Measurements from ENCODE around the gene MED23.

MED23 gene

GRCh38 chr6:131627724-131628682 lies at the start of gene MED23:
MED23 (minus strand) TSS chr6:131628242; CDS start chr6:131628049, 193 bp downstream.
- peak; percentile 90 to 98 (median 96) for DNase-seq
- intact Hi-C loops (cut with DNase I): no loop called here

- intact Hi-C loops (cut with DNase I): no loop called here
- no peak for DNase-seq
Measured at GRCh38 chr6:131673184-131673583, 45.1 kb upstream of the MED23 start.

GRCh38 chr6:131669891-131670290 lies 41.8 kb upstream of the MED23 start:
- no peak for DNase-seq
- intact Hi-C loops (cut with DNase I): no loop called here

GRCh38 chr6:131663578-131664165 lies 35.6 kb upstream of the MED23 start:
- intact Hi-C loops (cut with DNase I): no loop called here
- no peak for DNase-seq

GRCh38 chr6:131660195-131660594 lies 32.2 kb upstream of the MED23 start:
- DNase-seq: no peak
- intact Hi-C loops (cut with DNase I): no loop called here

- intact Hi-C loops (cut with DNase I): no loop called here
- no peak for DNase-seq
Measured at GRCh38 chr6:131658287-131658686, 30.2 kb upstream of the MED23 start.

GRCh38 chr6:131657630-131658111 lies 29.6 kb upstream of the MED23 start:
- intact Hi-C loops (cut with DNase I): no loop called here
- no peak for DNase-seq

GRCh38 chr6:131657222-131657621 lies 29.2 kb upstream of the MED23 start:
- intact Hi-C loops (cut with DNase I): no loop called here

GRCh38 chr6:131656667-131657066 lies 28.6 kb upstream of the MED23 start:
- intact Hi-C loops (cut with DNase I): no loop called here

More at GRCh38 chr6:131657222-131657621, 29.2 kb upstream of the MED23 start:
- no peak for DNase-seq

GRCh38 chr6:131655951-131656350 lies 27.9 kb upstream of the MED23 start:
- DNase-seq: no peak
- intact Hi-C loops (cut with DNase I): no loop called here

More at GRCh38 chr6:131656667-131657066, 28.6 kb upstream of the MED23 start:
- no peak for DNase-seq

GRCh38 chr6:131655387-131655786 lies 27.3 kb upstream of the MED23 start:
- no peak for DNase-seq
- intact Hi-C loops (cut with DNase I): no loop called here

GRCh38 chr6:131654326-131654725 lies 26.3 kb upstream of the MED23 start:
- intact Hi-C loops (cut with DNase I): no loop called here
- DNase-seq: no peak

- intact Hi-C loops (cut with DNase I): no loop called here
- no peak for DNase-seq
Measured at GRCh38 chr6:131652472-131652871, 24.4 kb upstream of the MED23 start.

- intact Hi-C loops (cut with DNase I): no loop called here
- DNase-seq: no peak
Measured at GRCh38 chr6:131651782-131652181, 23.7 kb upstream of the MED23 start.

GRCh38 chr6:131646249-131646670 lies 18.2 kb upstream of the MED23 start:
- DNase-seq: no peak
- intact Hi-C loops (cut with DNase I): no loop called here

- intact Hi-C loops (cut with DNase I): no loop called here
- no peak for DNase-seq
Measured at GRCh38 chr6:131645846-131646245, 17.8 kb upstream of the MED23 start.

- no peak for DNase-seq
- intact Hi-C loops (cut with DNase I): no loop called here
Measured at GRCh38 chr6:131644921-131645320, 16.9 kb upstream of the MED23 start.

- DNase-seq: no peak
- intact Hi-C loops (cut with DNase I): no loop called here
Measured at GRCh38 chr6:131643855-131644460, 15.9 kb upstream of the MED23 start.

GRCh38 chr6:131642987-131643611 lies 15.1 kb upstream of the MED23 start:
- intact Hi-C loops (cut with DNase I): no loop called here
- DNase-seq: peak in 35 of 42 donors; percentile 5 to 80 (median 46)

All from head of caudate nucleus (tissue), 42 donors.